Stimulated activated naive CD8-positive, alpha-beta T cell treated with anti-CD3 and anti-CD28 coated beads, Interleukin-15, amount 100 ng/mL, for 72 hours (primary cell): Measurements from ENCODE around the gene ANO1.

Experiments used
- ATAC-seq: fragments of 150-1000 bp; cut with Tn5 transposase; 2 replicates; pipeline ENCODE4 v1.10.0; 2021; ENCODE audit warnings: mild to moderate bottlenecking, moderate library complexity
- DNase-seq, 2 donors: peaks; one replicate each; pipeline ENCODE4 v3.0.0; 2021 to 2022
- H3K27ac Mint-ChIP-seq, 2 donors: one replicate each; pipeline ENCODE4 v1.8.0; 2022; ENCODE audit warnings: mild to moderate bottlenecking in 2 of 2, mixed read lengths in 2 of 2, moderate library complexity in 2 of 2
- H3K27me3 Mint-ChIP-seq: one replicate; pipeline ENCODE4 v1.8.0; 2022; ENCODE audit warnings: mixed read lengths
- H3K4me1 Mint-ChIP-seq: one replicate; pipeline ENCODE4 v1.8.0; 2022; ENCODE audit warnings: mild to moderate bottlenecking, mixed read lengths
- H3K4me3 Mint-ChIP-seq, 2 donors: one replicate each; pipeline ENCODE4 v1.8.0; 2022; ENCODE audit warnings: mild to moderate bottlenecking in 2 of 2, mixed read lengths in 2 of 2, moderate library complexity in 1 of 2
- H3K9me3 Mint-ChIP-seq, 2 donors: one replicate each; pipeline ENCODE4 v1.8.0; 2022; ENCODE audit warnings: mixed read lengths in 2 of 2

The ANO1 gene

GRCh38 chr11:70092959-70093715 lies 15.0 kb downstream of the ANO1 start:
- ATAC-seq (no peak), DNase-seq (no peak)
- Mint-ChIP-seq H3K27me3 (peaks cover 17% of the 10 kb centered on the region), H3K27ac (no peak overlapping the region), H3K9me3 (no peaks in the 10 kb centered on the region), H3K4me3 (no peak overlapping the region), H3K4me1 (no peaks in the 10 kb centered on the region)

GRCh38 chr11:70095541-70096252 lies 17.6 kb downstream of the ANO1 start:
- no peak for ATAC-seq
- no peak for DNase-seq
- H3K9me3 Mint-ChIP-seq = no peaks in the 10 kb centered on the region
- H3K27ac Mint-ChIP-seq = no peak overlapping the region
- H3K4me3 Mint-ChIP-seq = no peak overlapping the region
- H3K4me1 Mint-ChIP-seq = no peaks in the 10 kb centered on the region
- peaks cover 11% of the 10 kb centered on the region for H3K27me3 Mint-ChIP-seq

GRCh38 chr11:70097783-70098563 lies 19.9 kb downstream of the ANO1 start:
- Mint-ChIP-seq H3K27me3 (peaks cover 11% of the 10 kb centered on the region), H3K4me1 (no peaks in the 10 kb centered on the region), H3K9me3 (no peaks in the 10 kb centered on the region), H3K4me3 (no peak overlapping the region), H3K27ac (no peak overlapping the region)
- DNase-seq = no peak
- no peak for ATAC-seq

- peaks cover 9% of the 10 kb centered on the region for H3K27me3 Mint-ChIP-seq
- ATAC-seq (no peak), DNase-seq (no peak)
- H3K9me3 Mint-ChIP-seq = no peaks in the 10 kb centered on the region
- H3K4me1 Mint-ChIP-seq = no peaks in the 10 kb centered on the region
- no peak overlapping the region for H3K4me3 Mint-ChIP-seq
- no peak overlapping the region for H3K27ac Mint-ChIP-seq
Measured at GRCh38 chr11:70098936-70099335, 20.8 kb downstream of the ANO1 start.

GRCh38 chr11:70099578-70100279 lies 21.6 kb downstream of the ANO1 start:
- H3K4me3 Mint-ChIP-seq = no peak overlapping the region
- no peak for ATAC-seq
- H3K4me1 Mint-ChIP-seq = no peaks in the 10 kb centered on the region
- H3K27me3 Mint-ChIP-seq = peaks cover 17% of the 10 kb centered on the region
- no peak overlapping the region for H3K27ac Mint-ChIP-seq
- no peak for DNase-seq
- no peaks in the 10 kb centered on the region for H3K9me3 Mint-ChIP-seq

GRCh38 chr11:70100280-70100603 lies 22.1 kb downstream of the ANO1 start:
- H3K27me3 Mint-ChIP-seq = peaks cover 18% of the 10 kb centered on the region
- no peaks in the 10 kb centered on the region for H3K4me1 Mint-ChIP-seq
- no peak for ATAC-seq
- DNase-seq = no peak
- no peak overlapping the region for H3K4me3 Mint-ChIP-seq
- H3K9me3 Mint-ChIP-seq = no peaks in the 10 kb centered on the region
- H3K27ac Mint-ChIP-seq = no peak overlapping the region

- H3K27ac Mint-ChIP-seq = no peak overlapping the region
- ATAC-seq = no peak
- peaks cover 18% of the 10 kb centered on the region for H3K27me3 Mint-ChIP-seq
- H3K4me3 Mint-ChIP-seq = no peak overlapping the region
- H3K9me3 Mint-ChIP-seq = no peaks in the 10 kb centered on the region
- DNase-seq = no peak
- H3K4me1 Mint-ChIP-seq = no peaks in the 10 kb centered on the region
Measured at GRCh38 chr11:70100791-70101190, 22.7 kb downstream of the ANO1 start.

GRCh38 chr11:70103256-70103975 lies 25.3 kb downstream of the ANO1 start:
- peaks cover 28% of the 10 kb centered on the region for H3K27me3 Mint-ChIP-seq
- H3K4me3 Mint-ChIP-seq = no peak overlapping the region
- ATAC-seq = no peak
- H3K27ac Mint-ChIP-seq = no peak overlapping the region
- DNase-seq = no peak
- H3K9me3 Mint-ChIP-seq = no peaks in the 10 kb centered on the region
- no peaks in the 10 kb centered on the region for H3K4me1 Mint-ChIP-seq

- Mint-ChIP-seq H3K4me1 (no peaks in the 10 kb centered on the region), H3K27ac (no peak overlapping the region), H3K27me3 (peaks cover 28% of the 10 kb centered on the region), H3K4me3 (no peak overlapping the region), H3K9me3 (no peaks in the 10 kb centered on the region)
- no peak for ATAC-seq
- DNase-seq = no peak
Measured at GRCh38 chr11:70104419-70104818, 26.3 kb downstream of the ANO1 start.

- H3K9me3 Mint-ChIP-seq = no peaks in the 10 kb centered on the region
- no peak overlapping the region for H3K4me3 Mint-ChIP-seq
- no peak for DNase-seq
- H3K27ac Mint-ChIP-seq = no peak overlapping the region
- peaks cover 28% of the 10 kb centered on the region for H3K27me3 Mint-ChIP-seq
- ATAC-seq = no peak
- H3K4me1 Mint-ChIP-seq = no peaks in the 10 kb centered on the region
Measured at GRCh38 chr11:70104961-70105360, 26.8 kb downstream of the ANO1 start.

- Mint-ChIP-seq H3K9me3 (no peaks in the 10 kb centered on the region), H3K4me1 (no peaks in the 10 kb centered on the region), H3K27ac (no peak overlapping the region), H3K27me3 (peaks cover 28% of the 10 kb centered on the region), H3K4me3 (no peak overlapping the region)
- no peak for ATAC-seq
- DNase-seq = no peak
Measured at GRCh38 chr11:70105369-70105754, 27.2 kb downstream of the ANO1 start.

GRCh38 chr11:70105755-70106571 lies 27.8 kb downstream of the ANO1 start:
- Mint-ChIP-seq H3K27me3 (peaks cover 33% of the 10 kb centered on the region), H3K4me1 (peaks cover 4% of the 10 kb centered on the region), H3K4me3 (no peak overlapping the region), H3K9me3 (no peaks in the 10 kb centered on the region), H3K27ac (no peak overlapping the region)
- DNase-seq (no peak), ATAC-seq (no peak)

GRCh38 chr11:70106757-70107156 lies 28.6 kb downstream of the ANO1 start:
- ATAC-seq (no peak), DNase-seq (no peak)
- peaks cover 12% of the 10 kb centered on the region for H3K4me1 Mint-ChIP-seq
- H3K27ac Mint-ChIP-seq = peak overlapping the region in 1 of 2 donors; percentile 5
- no peak overlapping the region for H3K4me3 Mint-ChIP-seq
- H3K9me3 Mint-ChIP-seq = no peaks in the 10 kb centered on the region
- H3K27me3 Mint-ChIP-seq = peaks cover 37% of the 10 kb centered on the region

- ATAC-seq = no peak
- H3K27me3 Mint-ChIP-seq = peaks cover 38% of the 10 kb centered on the region
- DNase-seq = no peak
- H3K4me3 Mint-ChIP-seq = no peak overlapping the region
- H3K27ac Mint-ChIP-seq = peak overlapping the region in 1 of 2 donors; percentile 5
- no peaks in the 10 kb centered on the region for H3K9me3 Mint-ChIP-seq
- peaks cover 16% of the 10 kb centered on the region for H3K4me1 Mint-ChIP-seq
Measured at GRCh38 chr11:70107191-70107590, 29.1 kb downstream of the ANO1 start.
